Measurements from ENCODE around the gene ANKIB1.

ANKIB1 gene

GRCh38 chr7:92260248-92260781 lies 14.5 kb downstream of the ANKIB1 start:
- in situ Hi-C loops (cut with MboI; ENCODE audit: low pct_unique_long_range_greater_than_20kb, low sequenced_read_pairs, unreplicated experiment): no loop called here
- TF ChIP-seq, protein P1, sequence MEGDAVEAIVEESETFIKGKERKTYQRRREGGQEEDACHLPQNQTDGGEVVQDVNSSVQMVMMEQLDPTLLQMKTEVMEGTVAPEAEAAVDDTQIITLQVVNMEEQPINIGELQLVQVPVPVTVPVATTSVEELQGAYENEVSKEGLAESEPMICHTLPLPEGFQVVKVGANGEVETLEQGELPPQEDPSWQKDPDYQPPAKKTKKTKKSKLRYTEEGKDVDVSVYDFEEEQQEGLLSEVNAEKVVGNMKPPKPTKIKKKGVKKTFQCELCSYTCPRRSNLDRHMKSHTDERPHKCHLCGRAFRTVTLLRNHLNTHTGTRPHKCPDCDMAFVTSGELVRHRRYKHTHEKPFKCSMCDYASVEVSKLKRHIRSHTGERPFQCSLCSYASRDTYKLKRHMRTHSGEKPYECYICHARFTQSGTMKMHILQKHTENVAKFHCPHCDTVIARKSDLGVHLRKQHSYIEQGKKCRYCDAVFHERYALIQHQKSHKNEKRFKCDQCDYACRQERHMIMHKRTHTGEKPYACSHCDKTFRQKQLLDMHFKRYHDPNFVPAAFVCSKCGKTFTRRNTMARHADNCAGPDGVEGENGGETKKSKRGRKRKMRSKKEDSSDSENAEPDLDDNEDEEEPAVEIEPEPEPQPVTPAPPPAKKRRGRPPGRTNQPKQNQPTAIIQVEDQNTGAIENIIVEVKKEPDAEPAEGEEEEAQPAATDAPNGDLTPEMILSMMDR (IDR thresholded peaks at IDR 0.05; ENCODE audit: extremely low read depth, insufficient read depth, missing control alignments): no peak
- no peak for DNase-seq (ENCODE audit: low spot score)

DNA sequence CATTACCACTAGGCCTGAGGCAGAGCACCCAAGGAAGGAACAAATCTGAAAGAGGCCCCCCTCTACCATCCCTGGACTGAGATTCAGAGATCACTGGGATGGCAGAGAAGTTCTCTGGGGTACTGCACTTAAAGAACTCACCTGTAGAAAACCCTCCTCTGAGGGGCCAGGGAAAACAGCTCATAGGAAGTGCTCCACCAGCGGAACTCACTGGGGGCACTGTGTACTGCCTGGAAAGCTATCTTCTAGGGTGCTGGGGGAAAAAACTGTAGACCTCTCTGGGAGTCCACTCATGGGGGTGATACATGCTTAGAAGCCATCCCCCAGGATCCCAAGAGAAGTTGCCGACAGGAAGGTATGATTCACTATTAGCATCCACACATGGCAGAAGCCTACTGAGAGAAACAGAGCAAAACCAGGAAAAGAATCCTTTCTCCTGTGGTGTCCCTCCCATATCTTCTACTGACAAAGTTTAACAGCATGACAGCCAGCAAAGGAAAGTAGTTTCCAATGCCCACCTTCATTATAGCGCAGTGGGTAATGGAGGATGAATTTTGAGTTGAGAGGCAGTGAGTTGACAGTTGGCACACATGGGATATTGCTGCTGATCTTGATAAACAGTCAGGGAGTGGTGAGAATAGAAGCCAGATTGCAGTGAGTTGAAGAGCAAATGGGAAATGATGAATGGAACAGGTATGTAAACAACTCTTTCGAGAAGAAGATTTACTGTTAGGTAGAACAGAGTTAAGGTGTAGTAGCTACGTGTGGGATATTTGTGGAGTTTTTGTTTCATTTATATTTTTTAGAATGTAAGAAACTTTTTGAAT lies 20.9 kb downstream of the ANKIB1 start:
- no peak for DNase-seq (ENCODE audit: low spot score)
- TF ChIP-seq, protein P1 (IDR thresholded peaks at IDR 0.05; ENCODE audit: extremely low read depth, insufficient read depth, missing control alignments): no peak
- in situ Hi-C loops (cut with MboI; ENCODE audit: low pct_unique_long_range_greater_than_20kb, low sequenced_read_pairs, unreplicated experiment): no loop called here

DNA sequence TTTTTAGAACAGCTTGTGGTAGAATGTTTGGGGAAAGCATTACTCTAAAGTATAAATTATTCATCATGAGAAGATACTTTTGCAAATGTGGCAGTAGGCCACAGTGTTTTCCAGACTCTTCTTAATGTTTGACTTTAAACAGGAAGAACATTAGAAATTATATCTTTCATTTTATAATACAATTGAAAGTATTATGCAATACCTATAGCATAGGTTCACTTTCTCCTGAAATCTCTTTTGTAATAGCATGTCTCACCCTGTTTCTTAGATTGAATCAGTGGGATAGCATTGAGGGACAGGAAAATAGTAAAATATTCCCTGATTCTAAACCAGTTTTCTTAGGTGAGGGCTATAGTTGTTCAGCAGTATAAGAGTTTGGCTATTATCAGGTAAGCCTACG lies 23.1 kb downstream of the ANKIB1 start:
- in situ Hi-C loops (cut with MboI; ENCODE audit: low pct_unique_long_range_greater_than_20kb, low sequenced_read_pairs, unreplicated experiment): no loop called here
- no peak for DNase-seq (ENCODE audit: low spot score)
- TF ChIP-seq, protein P1 (IDR thresholded peaks at IDR 0.05; ENCODE audit: extremely low read depth, insufficient read depth, missing control alignments): no peak

DNA sequence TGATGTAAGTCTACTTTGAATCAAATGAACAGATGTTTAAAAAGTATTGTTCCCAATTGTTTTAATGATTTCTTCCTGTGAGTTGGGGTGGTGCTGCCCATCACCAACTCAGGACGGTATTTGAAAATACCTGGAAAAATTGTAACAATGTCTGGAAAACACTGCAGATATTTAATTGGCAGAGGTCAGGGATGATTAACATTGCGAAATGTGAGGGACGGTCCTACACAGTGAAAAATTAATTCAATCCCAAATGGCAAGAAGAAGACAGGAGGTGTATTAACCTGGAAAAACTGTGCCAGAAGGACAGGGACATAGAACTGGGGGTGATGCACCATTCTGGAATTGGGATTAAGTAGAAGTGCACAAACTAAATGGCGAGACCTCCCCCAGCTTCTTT lies 29.6 kb downstream of the ANKIB1 start:
- in situ Hi-C loops (cut with MboI; ENCODE audit: low pct_unique_long_range_greater_than_20kb, low sequenced_read_pairs, unreplicated experiment): no loop called here
- DNase-seq (ENCODE audit: low spot score): no peak
- TF ChIP-seq, protein P1 (IDR thresholded peaks at IDR 0.05; ENCODE audit: extremely low read depth, insufficient read depth, missing control alignments): no peak

- DNase-seq (ENCODE audit: low spot score): peak; percentile 25
- in situ Hi-C loops (cut with MboI; ENCODE audit: low pct_unique_long_range_greater_than_20kb, low sequenced_read_pairs, unreplicated experiment): no loop called here
- TF ChIP-seq, protein P1 (IDR thresholded peaks at IDR 0.05; ENCODE audit: extremely low read depth, insufficient read depth, missing control alignments): no peak
Measured at GRCh38 chr7:92276460-92276864, 30.7 kb downstream of the ANKIB1 start.

DNA sequence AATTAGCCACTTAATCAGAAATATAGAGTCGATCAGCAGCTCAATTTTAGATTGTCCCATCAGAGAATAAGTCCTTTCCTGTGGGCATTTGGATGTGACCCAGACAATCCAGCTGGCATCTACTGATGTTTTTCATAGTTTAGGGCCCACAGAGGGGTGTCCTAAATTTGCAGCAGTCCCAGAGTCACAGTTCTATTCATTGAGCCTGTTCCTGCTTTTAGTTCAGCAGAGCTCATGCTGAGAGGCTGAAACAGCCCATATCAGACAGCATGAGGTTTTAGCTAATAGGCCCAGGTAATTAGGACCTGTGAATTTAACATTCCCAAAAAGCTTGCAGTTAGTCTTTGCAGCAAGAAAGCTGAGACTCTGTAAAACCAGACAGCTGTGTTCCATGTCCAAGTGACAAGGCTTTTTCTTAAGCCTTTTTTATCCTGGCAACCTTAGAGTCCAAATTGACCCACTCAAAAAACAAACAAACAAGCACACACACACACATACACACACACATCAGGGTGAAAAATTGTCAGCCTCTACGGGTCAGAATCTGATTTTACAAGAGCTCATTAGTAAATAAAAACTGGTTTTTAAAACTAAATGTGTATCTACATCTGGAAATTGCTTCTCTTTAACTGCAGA lies 33.7 kb downstream of the ANKIB1 start:
- in situ Hi-C loops (cut with MboI; ENCODE audit: low pct_unique_long_range_greater_than_20kb, low sequenced_read_pairs, unreplicated experiment): no loop called here
- no peak for DNase-seq (ENCODE audit: low spot score)

More for the DNA sequence above, 33.7 kb downstream of the ANKIB1 start:
- TF ChIP-seq, protein P1 (IDR thresholded peaks at IDR 0.05; ENCODE audit: extremely low read depth, insufficient read depth, missing control alignments): no peak

Data from GM13977 (cell line).